H9 (cell line): Measurements from ENCODE around the gene IGLON5. TPM values are rescaled to one million over a fixed set of nuclear protein-coding genes. Genes with fewer than 3 reads are reported as not detected.

ENCODE experiments used
- DNase-seq: peaks from one replicate; pipeline ENCODE4 v3.0.0-alpha.2; 2017
- H2AFZ ChIP-seq: one replicate; pipeline ENCODE4 v1.6.1; 2013; ENCODE audit warnings: mild to moderate bottlenecking, low read length, control low read depth, moderate library complexity
- H2AK5ac ChIP-seq: 2 replicates; pipeline ENCODE4 v1.6.1; 2013; ENCODE audit warnings: low read length, control low read depth, mixed read lengths; ENCODE audit not compliant: insufficient read length
- H2BK120ac ChIP-seq: one replicate; pipeline ENCODE4 v1.6.1; 2013; ENCODE audit warnings: low read depth, mild to moderate bottlenecking, low read length, control low read depth, inconsistent platforms; ENCODE audit not compliant: poor library complexity, severe bottlenecking
- H2BK12ac ChIP-seq: 2 replicates; pipeline ENCODE4 v1.6.1; 2013; ENCODE audit warnings: low read length, control low read depth, mixed read lengths, low read depth; ENCODE audit not compliant: insufficient read length
- H2BK15ac ChIP-seq: 2 replicates; pipeline ENCODE4 v1.6.1; 2013; ENCODE audit warnings: low read depth, low read length, control low read depth
- H2BK20ac ChIP-seq: one replicate; pipeline ENCODE4 v1.6.1; 2013; ENCODE audit warnings: low read depth, mild to moderate bottlenecking, low read length, control low read depth, inconsistent platforms; ENCODE audit not compliant: poor library complexity, severe bottlenecking
- H2BK5ac ChIP-seq: 2 replicates; pipeline ENCODE4 v1.6.1; 2013; ENCODE audit warnings: low read length, control low read depth, mixed read lengths; ENCODE audit not compliant: insufficient read length
- H3K14ac ChIP-seq: 2 replicates; pipeline ENCODE4 v1.6.1; 2013; ENCODE audit warnings: low read length, control low read depth; ENCODE audit not compliant: insufficient read depth
- H3K18ac ChIP-seq: 2 replicates; pipeline ENCODE4 v1.6.1; 2013; ENCODE audit warnings: low read depth, mild to moderate bottlenecking, mixed read lengths, low read length, control low read depth; ENCODE audit not compliant: insufficient read length
- H3K23ac ChIP-seq: 2 replicates; pipeline ENCODE4 v1.6.1; 2013; ENCODE audit warnings: low read length, control low read depth, mixed read lengths, low read depth; ENCODE audit not compliant: insufficient read length
- H3K23me2 ChIP-seq: 2 replicates; pipeline ENCODE4 v1.6.1; 2013; ENCODE audit warnings: low read depth, mild to moderate bottlenecking, mixed read lengths, low read length, control low read depth; ENCODE audit not compliant: insufficient read length, poor library complexity, severe bottlenecking
- H3K27ac ChIP-seq: 2 replicates; pipeline ENCODE4 v1.5.1; 2013; ENCODE audit warnings: low read length, control low read depth, mixed read lengths, low read depth; ENCODE audit not compliant: insufficient read length
- H3K27me3 ChIP-seq: 2 replicates; pipeline ENCODE4 v1.6.1; 2013; ENCODE audit warnings: low read length, control low read depth, inconsistent platforms; ENCODE audit not compliant: insufficient read depth
- H3K4ac ChIP-seq: 2 replicates; pipeline ENCODE4 v1.6.1; 2013; ENCODE audit warnings: low read depth, mild to moderate bottlenecking, control low read depth, inconsistent platforms, low read length, moderate library complexity
- H3K4me1 ChIP-seq: 2 replicates; pipeline ENCODE4 v1.6.1; 2013; ENCODE audit warnings: low read length, control low read depth, inconsistent platforms; ENCODE audit not compliant: insufficient read depth
- H3K4me2 ChIP-seq: 2 replicates; pipeline ENCODE4 v1.6.1; 2013; ENCODE audit warnings: low read length, control low read depth, mixed read lengths; ENCODE audit not compliant: insufficient read length, insufficient read depth
- H3K56ac ChIP-seq: 2 replicates; pipeline ENCODE4 v1.6.1; 2013; ENCODE audit warnings: low read depth, mild to moderate bottlenecking, mixed read lengths, low read length, control low read depth; ENCODE audit not compliant: insufficient read length
- H3K79me1 ChIP-seq: 2 replicates; pipeline ENCODE4 v1.6.1; 2013; ENCODE audit warnings: low read depth, mild to moderate bottlenecking, moderate library complexity, low read length, control low read depth, inconsistent platforms; ENCODE audit not compliant: insufficient read depth, poor library complexity, severe bottlenecking
- H3K79me2 ChIP-seq: 2 replicates; pipeline ENCODE4 v1.6.1; 2013; ENCODE audit warnings: low read length, control low read depth, inconsistent platforms; ENCODE audit not compliant: insufficient read depth
- H3K9ac ChIP-seq: 2 replicates; pipeline ENCODE4 v1.6.1; 2013; ENCODE audit warnings: low read length, control low read depth, mixed read lengths; ENCODE audit not compliant: insufficient read length; ENCODE audit errors: extremely low read depth
- H3K9me3 ChIP-seq: one replicate; pipeline ENCODE4 v1.6.1; 2013; ENCODE audit warnings: low read depth, low read length, inconsistent platforms; ENCODE audit not compliant: control insufficient read depth
- H3T11ph ChIP-seq: one replicate; pipeline ENCODE4 v1.6.1; 2013; ENCODE audit warnings: mild to moderate bottlenecking, low read length, control low read depth, inconsistent platforms
- H4K20me1 ChIP-seq: one replicate; pipeline ENCODE4 v1.6.1; 2013; ENCODE audit not compliant: control insufficient read depth, insufficient read length, insufficient read depth
- H4K5ac ChIP-seq: 2 replicates; pipeline ENCODE4 v1.6.1; 2013; ENCODE audit warnings: low read depth, mild to moderate bottlenecking, mixed read lengths, low read length, control low read depth; ENCODE audit not compliant: insufficient read length
- H4K8ac ChIP-seq: replicated peaks from 2 replicates; pipeline ENCODE4 v1.6.1; 2013; ENCODE audit warnings: low read length, control low read depth, mixed read lengths, low read depth; ENCODE audit not compliant: insufficient read length
- H4K91ac ChIP-seq: 2 replicates; pipeline ENCODE4 v1.6.1; 2013; ENCODE audit warnings: low read depth, mild to moderate bottlenecking, moderate library complexity, mixed read lengths, low read length, control low read depth; ENCODE audit not compliant: insufficient read length
- H3K27ac Mint-ChIP-seq, 3 experiments: 2 replicates in 2 of 3; 3 replicates in 1 of 3; pipeline ENCODE4 v1.8.0; 2020 to 2021; ENCODE audit warnings: mixed read lengths in 3 of 3, mild to moderate bottlenecking in 1 of 3, moderate library complexity in 1 of 3
- H3K27me3 Mint-ChIP-seq: 2 replicates; pipeline ENCODE4 v1.8.0; 2021; ENCODE audit warnings: low read depth, mild to moderate bottlenecking, moderate library complexity, mixed read lengths
- H3K36me3 Mint-ChIP-seq, 3 experiments: 2 replicates in 2 of 3; 3 replicates in 1 of 3; pipeline ENCODE4 v1.8.0; 2020 to 2021; ENCODE audit warnings: low read depth in 3 of 3, mixed read lengths in 3 of 3; ENCODE audit not compliant: insufficient read depth in 1 of 3
- H3K4me1 Mint-ChIP-seq, 2 experiments: 2 replicates each; pipeline ENCODE4 v1.8.0; 2020; ENCODE audit warnings: mixed read lengths in 2 of 2
- H3K4me3 Mint-ChIP-seq, 2 experiments: 2 replicates in 1 of 2; 3 replicates in 1 of 2; pipeline ENCODE4 v1.8.0; 2020 to 2021; ENCODE audit warnings: mild to moderate bottlenecking in 2 of 2, mixed read lengths in 2 of 2, moderate library complexity in 1 of 2
- H3K9me3 Mint-ChIP-seq, 2 experiments: 2 replicates in 1 of 2; 3 replicates in 1 of 2; pipeline ENCODE4 v1.8.0; 2020; ENCODE audit warnings: mild to moderate bottlenecking in 2 of 2, mixed read lengths in 2 of 2, moderate library complexity in 1 of 2
- CTCF ChIP-seq: fragments of 200-600 bp; sonication (generic); conservative IDR thresholded peaks from 3 replicates; pipeline ENCODE4 v1.8.0; 2021; ENCODE audit warnings: antibody characterized with exemption, mild to moderate bottlenecking
- WGBS: extraction: QIAGEN DNeasy Blood & Tissue Kit; methylation state at CpG from one replicate; pipeline ENCODE4 v1.1.7; 2013; ENCODE audit warnings: missing lambda C conversion rate, low lambda C conversion rate, mixed read lengths; ENCODE audit not compliant: insufficient read length; ENCODE audit errors: extremely low coverage; 5-methylcytosine and 5-hydroxymethylcytosine counted together
- total RNA-seq: library from RNA; stranded (reverse); gene quantifications from 2 replicates; pipeline ENCODE4 v1.2.1, GENCODE V29; 2021

IGLON5 gene
- total RNA-seq, 1 experiment from 2014 or later, result 41.4 TPM

- H3K27ac Mint-ChIP-seq, result peak within 1 kb of the TSS; percentile 32 to 95 (median 65); a peak in 6 of 7 replicates
- H3K79me2 ChIP-seq, result no peaks in the 10 kb centered on the region
- no peak for TF ChIP-seq CTCF
- peaks cover 2 to 8% (median 7%) of the 10 kb centered on the region in 3 experiments; a peak in 4 of 7 replicates for H3K36me3 Mint-ChIP-seq
- H3K9me3 Mint-ChIP-seq, result no peaks in the 10 kb centered on the region; a peak in 1 of 5 replicates
- no peak within 1 kb of the TSS for H3K4me2 ChIP-seq
- no peak within 1 kb of the TSS for H3T11ph ChIP-seq
- no peak within 1 kb of the TSS for H4K91ac ChIP-seq
- H3K14ac ChIP-seq, result no peak within 1 kb of the TSS
- no peak within 1 kb of the TSS for H3K18ac ChIP-seq
- H3K79me1 ChIP-seq, result no peaks in the 10 kb centered on the region
- H2BK20ac ChIP-seq, result no peak within 1 kb of the TSS
- no peak within 1 kb of the TSS for H2BK5ac ChIP-seq
- no peak within 1 kb of the TSS for H4K5ac ChIP-seq
- no peak within 1 kb of the TSS for H3K4ac ChIP-seq
- no peaks in the 10 kb centered on the region for H3K9me3 ChIP-seq
- peaks cover 6% of the 10 kb centered on the region for H3K23me2 ChIP-seq
- H2BK12ac ChIP-seq, result no peak within 1 kb of the TSS
- no CpG with 5 or more reads among the region's 3 CpGs for WGBS
- no peak for DNase-seq
- no peak within 1 kb of the TSS for H2BK120ac ChIP-seq
- no peak within 1 kb of the TSS for H2AK5ac ChIP-seq
- H4K20me1 ChIP-seq, result no peaks in the 10 kb centered on the region
- H3K4me1 ChIP-seq, result peaks cover 14% of the 10 kb centered on the region
- H3K27me3 ChIP-seq, result no peaks in the 10 kb centered on the region
- peaks cover 19% of the 10 kb centered on the region for H3K27me3 Mint-ChIP-seq
- no peak within 1 kb of the TSS for H3K56ac ChIP-seq
- no peak within 1 kb of the TSS for H3K23ac ChIP-seq
- H3K4me3 Mint-ChIP-seq, result peak within 1 kb of the TSS; percentile 61 to 82
- H3K9ac ChIP-seq, result no peak within 1 kb of the TSS
- no peak within 1 kb of the TSS for H4K8ac ChIP-seq
- H2AFZ ChIP-seq, result no peak within 1 kb of the TSS
- no peak within 1 kb of the TSS for H2BK15ac ChIP-seq
- no peak within 1 kb of the TSS for H3K27ac ChIP-seq
- peaks cover 23 to 29% of the 10 kb centered on the region in 2 experiments for H3K4me1 Mint-ChIP-seq
Measured at GRCh38 chr19:51341976-51342580, 30.6 kb downstream of the IGLON5 start, which contains the start of gene VSIG10L. VSIG10L (minus strand) TSS chr19:51342139; CDS start chr19:51342124, 15 bp downstream.
